Glutamatergic neuron (in vitro differentiated cells): ENCODE results near the gene BLM. TPM values are rescaled to one million over a fixed set of nuclear protein-coding genes. Genes with fewer than 3 reads are reported as not detected.

Experiments used
- DNase-seq: peaks from one replicate; pipeline ENCODE4 v3.0.0; 2022
- H3K27ac Mint-ChIP-seq: one replicate; pipeline ENCODE4 v1.8.0; 2020; ENCODE audit warnings: mild to moderate bottlenecking, mixed read lengths, inconsistent platforms; ENCODE audit not compliant: unreplicated experiment
- H3K27me3 Mint-ChIP-seq: one replicate; pipeline ENCODE4 v1.8.0; 2020; ENCODE audit warnings: mild to moderate bottlenecking, moderate library complexity, mixed read lengths, inconsistent platforms; ENCODE audit not compliant: unreplicated experiment
- H3K36me3 Mint-ChIP-seq: one replicate; pipeline ENCODE4 v1.8.0; 2020; ENCODE audit warnings: mild to moderate bottlenecking, mixed read lengths, inconsistent platforms; ENCODE audit not compliant: unreplicated experiment
- H3K4me1 Mint-ChIP-seq: one replicate; pipeline ENCODE4 v1.8.0; 2020; ENCODE audit warnings: mild to moderate bottlenecking, low read depth, mixed read lengths, inconsistent platforms; ENCODE audit not compliant: unreplicated experiment
- H3K4me3 Mint-ChIP-seq: one replicate; pipeline ENCODE4 v1.8.0; 2020; ENCODE audit warnings: mild to moderate bottlenecking, mixed read lengths, inconsistent platforms; ENCODE audit not compliant: unreplicated experiment
- H3K9me3 Mint-ChIP-seq: one replicate; pipeline ENCODE4 v1.8.0; 2020; ENCODE audit warnings: mild to moderate bottlenecking, moderate library complexity, mixed read lengths, inconsistent platforms; ENCODE audit not compliant: unreplicated experiment
- CTCF ChIP-seq: fragments of 200-600 bp; sonication (generic); IDR thresholded peaks from one replicate; pipeline ENCODE4 v1.5.0; 2021; ENCODE audit not compliant: partially characterized antibody, unreplicated experiment
- total RNA-seq: library from RNA; stranded (reverse); fragmentation: NEBNext Ultra II Directional; extraction: Animal tissue kit (Norgen Biotek cat#: 25700); gene quantifications from one replicate; pipeline ENCODE4 v1.2.1, GENCODE V29; 2021; ENCODE audit not compliant: unreplicated experiment

BLM gene
- total RNA-seq, 1 donor from 2014 or later = 5.4 TPM

- Mint-ChIP-seq H3K4me1 (no peaks in the 10 kb centered on the region), H3K27me3 (peaks cover 2% of the 10 kb centered on the region), H3K4me3 (no peak overlapping the region), H3K36me3 (peaks cover 7% of the 10 kb centered on the region), H3K27ac (no peak overlapping the region), H3K9me3 (no peaks in the 10 kb centered on the region)
- DNase-seq = no peak
- no peak for TF ChIP-seq CTCF
These were observed 7.9 kb upstream of the BLM start for GRCh38 chr15:90709278-90709677.

- H3K4me1 Mint-ChIP-seq = no peaks in the 10 kb centered on the region
- DNase-seq = no peak
- H3K9me3 Mint-ChIP-seq = no peaks in the 10 kb centered on the region
- H3K27me3 Mint-ChIP-seq = no peaks in the 10 kb centered on the region
- no peak overlapping the region for H3K27ac Mint-ChIP-seq
- TF ChIP-seq CTCF = no peak
- no peak overlapping the region for H3K4me3 Mint-ChIP-seq
- no peaks in the 10 kb centered on the region for H3K36me3 Mint-ChIP-seq
These were observed 6.6 kb upstream of the BLM start for GRCh38 chr15:90710436-90711027.

- no peak overlapping the region for H3K27ac Mint-ChIP-seq
- no peaks in the 10 kb centered on the region for H3K9me3 Mint-ChIP-seq
- TF ChIP-seq CTCF = no peak
- H3K4me3 Mint-ChIP-seq = no peak overlapping the region
- H3K36me3 Mint-ChIP-seq = no peaks in the 10 kb centered on the region
- no peaks in the 10 kb centered on the region for H3K27me3 Mint-ChIP-seq
- DNase-seq = no peak
- H3K4me1 Mint-ChIP-seq = no peaks in the 10 kb centered on the region
These were observed 5.7 kb upstream of the BLM start for GRCh38 chr15:90711418-90711824.

- H3K9me3 Mint-ChIP-seq = no peaks in the 10 kb centered on the region
- peaks cover 2% of the 10 kb centered on the region for H3K27me3 Mint-ChIP-seq
- TF ChIP-seq CTCF = no peak
- no peak for DNase-seq
- H3K4me1 Mint-ChIP-seq = no peaks in the 10 kb centered on the region
- no peak overlapping the region for H3K27ac Mint-ChIP-seq
- no peak overlapping the region for H3K4me3 Mint-ChIP-seq
- H3K36me3 Mint-ChIP-seq = no peaks in the 10 kb centered on the region
These were observed 5.3 kb upstream of the BLM start for GRCh38 chr15:90711842-90712241.

GRCh38 chr15:90713081-90713480, 4.1 kb upstream of the BLM start:
- H3K27ac Mint-ChIP-seq = no peak overlapping the region
- peaks cover 2% of the 10 kb centered on the region for H3K27me3 Mint-ChIP-seq
- peaks cover 2% of the 10 kb centered on the region for H3K9me3 Mint-ChIP-seq
- H3K4me3 Mint-ChIP-seq = no peak overlapping the region
- DNase-seq = no peak
- TF ChIP-seq CTCF = no peak
- H3K36me3 Mint-ChIP-seq = no peaks in the 10 kb centered on the region
- H3K4me1 Mint-ChIP-seq = peaks cover 2% of the 10 kb centered on the region
